GM18517 (cell line): ENCODE data around the gene DNAJB13.

ENCODE experiments used
- ATAC-seq: cut with Tn5 transposase; IDR thresholded peaks from one replicate; pipeline ENCODE4 v1.9.1; 2021; ENCODE audit warnings: mild to moderate bottlenecking, moderate library complexity; ENCODE audit not compliant: unreplicated experiment

Gene DNAJB13

GRCh38 chr11:73949912-73950311, 914 bp upstream of the DNAJB13 start:
- no peak for ATAC-seq

GRCh38 chr11:73951797-73952196, 971 bp downstream of the DNAJB13 start:
- ATAC-seq: no peak

GRCh38 chr11:73956876-73957653, 6.2 kb downstream of the DNAJB13 start:
- no peak for ATAC-seq

- no peak for ATAC-seq
Observed at GRCh38 chr11:73957654-73958361, 7.0 kb downstream of the DNAJB13 start.

- ATAC-seq: no peak
Observed at GRCh38 chr11:73958521-73959141, 7.8 kb downstream of the DNAJB13 start.

- ATAC-seq: no peak
Observed at GRCh38 chr11:73961321-73961720, 10.5 kb downstream of the DNAJB13 start.

- ATAC-seq: no peak
Observed at GRCh38 chr11:73962101-73962705, 11.4 kb downstream of the DNAJB13 start.

GRCh38 chr11:73963861-73964260, 13.0 kb downstream of the DNAJB13 start:
- ATAC-seq: no peak

- no peak for ATAC-seq
Observed at GRCh38 chr11:73965076-73965763, 14.4 kb downstream of the DNAJB13 start.

GRCh38 chr11:73965764-73966121, 14.9 kb downstream of the DNAJB13 start:
- no peak for ATAC-seq

- ATAC-seq: no peak
Observed at GRCh38 chr11:73968356-73968966, 17.6 kb downstream of the DNAJB13 start.

GRCh38 chr11:73969091-73969490, 18.3 kb downstream of the DNAJB13 start:
- ATAC-seq: no peak

- no peak for ATAC-seq
Observed at GRCh38 chr11:73969991-73970800, 19.4 kb downstream of the DNAJB13 start.

GRCh38 chr11:73971175-73971719, 20.4 kb downstream of the DNAJB13 start:
- ATAC-seq: no peak

GRCh38 chr11:73972187-73972586, 21.4 kb downstream of the DNAJB13 start:
- no peak for ATAC-seq

- ATAC-seq: no peak
Observed at GRCh38 chr11:73972620-73973449, 22.0 kb downstream of the DNAJB13 start.

GRCh38 chr11:73974604-73975478, 24.0 kb downstream of the DNAJB13 start:
- ATAC-seq: no peak

GRCh38 chr11:73975479-73975757, 24.6 kb downstream of the DNAJB13 start:
- ATAC-seq: no peak
